H1 (cell line): ENCODE measurements around the gene SPECC1. TPM values are rescaled to one million over a fixed set of nuclear protein-coding genes. Genes with fewer than 3 reads are reported as not detected.
"Not testable (repeated sequence)": the region's sequence is repeated elsewhere in the genome, so short reads cannot be mapped to it uniquely, and the experiment has no call there.

Experiments used
- CTCF ChIA-PET: fragments of 300-600 bp; sonication (Branson Sonifier 250); formaldehyde crosslinking; loops from one replicate; lab custom pipeline; 2021; ENCODE audit not compliant: partially characterized antibody; lab: Charles Lee
- POLR2A ChIA-PET: fragments of 300-600 bp; sonication (Branson Sonifier 250); formaldehyde crosslinking; loops from one replicate; lab custom pipeline; 2021; ENCODE audit warnings: inconsistent platforms; ENCODE audit not compliant: partially characterized antibody; lab: Charles Lee
- DNase-seq, 2 experiments: peaks; one replicate each; pipeline versions ENCODE4 v3.0.0 to v3.0.0-alpha.2; 2010 to 2022; ENCODE audit warnings: low spot score in 2 of 2, low read depth in 1 of 2, mixed read lengths in 1 of 2
- FAIRE-seq: peaks from 2 replicates; lab custom pipeline; 2011; peaks lifted over from hg19 to GRCh38; lab: Jason Lieb, UNC
- H2AFZ ChIP-seq: 2 replicates; pipeline ENCODE4 v1.8.1; 2012; ENCODE audit warnings: low read length, inconsistent platforms
- H2AK5ac ChIP-seq: 2 replicates; pipeline ENCODE4 v1.6.1; 2013; ENCODE audit warnings: low read depth, low read length
- H2BK120ac ChIP-seq: replicated peaks from 2 replicates; pipeline ENCODE3; 2013; ENCODE audit warnings: low read depth, low read length, inconsistent platforms
- H2BK12ac ChIP-seq: 2 replicates; pipeline ENCODE4 v1.6.1; 2013; ENCODE audit warnings: low read depth, low read length
- H2BK15ac ChIP-seq: 2 replicates; pipeline ENCODE4 v1.6.1; 2013; ENCODE audit warnings: low read length
- H2BK20ac ChIP-seq: 2 replicates; pipeline ENCODE4 v1.6.1; 2013; ENCODE audit warnings: low read length
- H2BK5ac ChIP-seq: 2 replicates; pipeline ENCODE4 v1.6.1; 2013; ENCODE audit warnings: low read depth, low read length
- H3K14ac ChIP-seq: 2 replicates; pipeline ENCODE4 v1.6.1; 2013; ENCODE audit warnings: inconsistent platforms; ENCODE audit not compliant: insufficient read length
- H3K18ac ChIP-seq: 2 replicates; pipeline ENCODE4 v1.6.1; 2013; ENCODE audit warnings: low read length; ENCODE audit errors: extremely low read depth
- H3K23ac ChIP-seq: 2 replicates; pipeline ENCODE4 v1.6.1; 2013; ENCODE audit warnings: inconsistent platforms; ENCODE audit not compliant: insufficient read length
- H3K23me2 ChIP-seq: 2 replicates; pipeline ENCODE4 v1.6.1; 2013; ENCODE audit warnings: low read depth, low read length
- H3K27ac ChIP-seq: 2 replicates; pipeline ENCODE4 v1.6.1; 2011; ENCODE audit warnings: low read depth, low read length, inconsistent platforms
- H3K27me3 ChIP-seq, 4 experiments: replicated peaks in 1 of 4; 1 replicate in 1 of 4; 2 replicates in 3 of 4; pipeline versions ENCODE4 v1.6.1 to v1.8.1; 2011 to 2013; ENCODE audit warnings: low read length in 3 of 4, mild to moderate bottlenecking in 3 of 4, inconsistent platforms in 2 of 4, mixed read lengths in 2 of 4, moderate library complexity in 1 of 4; ENCODE audit not compliant: control insufficient read depth in 3 of 4, insufficient read depth in 3 of 4; ENCODE audit errors: extremely low read depth in 1 of 4
- H3K36me3 ChIP-seq, 4 experiments: 2 replicates each; pipeline versions ENCODE4 v1.6.1 to v1.8.1; 2011 to 2013; ENCODE audit warnings: mild to moderate bottlenecking in 4 of 4, low read length in 3 of 4, moderate library complexity in 2 of 4, control low read depth in 1 of 4, inconsistent platforms in 1 of 4; ENCODE audit not compliant: insufficient read depth in 4 of 4, control insufficient read depth in 2 of 4
- H3K4ac ChIP-seq: replicated peaks from 2 replicates; pipeline ENCODE3; 2013; ENCODE audit warnings: low read length, low read depth, mixed read lengths, inconsistent platforms; ENCODE audit not compliant: insufficient read length
- H3K4me1 ChIP-seq, 4 experiments: replicated peaks in 1 of 4; 1 replicate in 1 of 4; 2 replicates in 3 of 4; pipeline versions ENCODE4 v1.6.1 to v1.8.1; 2011 to 2013; ENCODE audit warnings: low read length in 3 of 4, inconsistent platforms in 2 of 4, mixed read lengths in 1 of 4; ENCODE audit not compliant: insufficient read depth in 4 of 4, control insufficient read depth in 3 of 4
- H3K4me2 ChIP-seq, 2 experiments: 2 replicates each; pipeline versions ENCODE4 v1.6.1 to v1.8.1; 2011 to 2013; ENCODE audit warnings: low read depth in 2 of 2, low read length in 2 of 2, control low read depth in 1 of 2, inconsistent platforms in 1 of 2, mild to moderate bottlenecking in 1 of 2; ENCODE audit not compliant: insufficient read depth in 1 of 2
- H3K4me3 ChIP-seq, 4 experiments: fragments of 200-600, 300-600 bp in 1 of 4; sonication (generic), shearing (Covaris generic), sonication (Bioruptor Twin) in 1 of 4; 2 replicates each; pipeline versions ENCODE4 v1.5.1 to v1.8.1; 2011 to 2016; ENCODE audit warnings: low read length in 4 of 4, low read depth in 3 of 4, control low read depth in 2 of 4, inconsistent platforms in 2 of 4, mild to moderate bottlenecking in 2 of 4, mixed read lengths in 1 of 4, moderate library complexity in 1 of 4; ENCODE audit not compliant: insufficient read depth in 2 of 4; ENCODE audit errors: extremely low read depth in 1 of 4
- H3K56ac ChIP-seq: replicated peaks from 2 replicates; pipeline ENCODE3; 2013; ENCODE audit warnings: low read depth, mild to moderate bottlenecking, mixed read lengths, low read length, inconsistent platforms; ENCODE audit not compliant: insufficient read length
- H3K79me1 ChIP-seq: 2 replicates; pipeline ENCODE4 v1.6.1; 2013; ENCODE audit warnings: low read depth, low read length, control low read depth
- H3K79me2 ChIP-seq, 2 experiments: 2 replicates each; pipeline versions ENCODE4 v1.6.1 to v1.8.1; 2012 to 2013; ENCODE audit warnings: low read length in 2 of 2, mild to moderate bottlenecking in 2 of 2, inconsistent platforms in 1 of 2; ENCODE audit not compliant: insufficient read depth in 2 of 2, control insufficient read depth in 1 of 2
- H3K9ac ChIP-seq, 4 experiments: replicated peaks in 1 of 4; 1 replicate in 1 of 4; 2 replicates in 3 of 4; pipeline versions ENCODE4 v1.6.1 to v1.8.1; 2011 to 2013; ENCODE audit warnings: low read depth in 3 of 4, low read length in 3 of 4, control low read depth in 2 of 4, mild to moderate bottlenecking in 2 of 4, moderate library complexity in 2 of 4, inconsistent platforms in 1 of 4; ENCODE audit errors: extremely low read depth in 1 of 4
- H3K9me3 ChIP-seq, 2 experiments: 2 replicates each; pipeline versions ENCODE4 v1.6.1 to v1.8.1; 2012 to 2013; ENCODE audit warnings: mild to moderate bottlenecking in 2 of 2, moderate library complexity in 2 of 2, control low read depth in 1 of 2, inconsistent platforms in 1 of 2, low read depth in 1 of 2, low read length in 1 of 2, mixed read lengths in 1 of 2; ENCODE audit not compliant: insufficient read depth in 2 of 2
- H4K20me1 ChIP-seq, 2 experiments: replicated peaks in 1 of 2; 2 replicates each; pipeline versions ENCODE3 to v1.8.1; 2011 to 2013; ENCODE audit warnings: inconsistent platforms in 2 of 2, low read length in 2 of 2, mild to moderate bottlenecking in 1 of 2; ENCODE audit not compliant: insufficient read depth in 2 of 2, control insufficient read depth in 1 of 2
- H4K5ac ChIP-seq: 2 replicates; pipeline ENCODE4 v1.6.1; 2013; ENCODE audit warnings: low read length, low read depth, mixed read lengths, inconsistent platforms; ENCODE audit not compliant: insufficient read length
- H4K8ac ChIP-seq: 2 replicates; pipeline ENCODE4 v1.8.0; 2013; ENCODE audit warnings: mild to moderate bottlenecking, moderate library complexity, low read length, inconsistent platforms; ENCODE audit not compliant: insufficient read depth; ENCODE audit errors: extremely low read depth
- H4K91ac ChIP-seq: replicated peaks from 2 replicates; pipeline ENCODE3; 2013; ENCODE audit warnings: low read length, mixed read lengths, inconsistent platforms; ENCODE audit not compliant: insufficient read length
- WGBS, 2 experiments: shearing (Covaris generic) in 1 of 2; methylation state at CpG; one replicate each; pipeline versions ENCODE4 v1.1.6 to v1.1.7; 2013 to 2015; ENCODE audit warnings: low lambda C conversion rate in 2 of 2, mixed read lengths in 2 of 2, inconsistent platforms in 1 of 2, low coverage in 1 of 2, missing lambda C conversion rate in 1 of 2; ENCODE audit not compliant: insufficient replicate concordance in 2 of 2, insufficient coverage in 1 of 2, insufficient read length in 1 of 2; ENCODE audit errors: extremely low coverage in 1 of 2, missing lambda C conversion rate in 1 of 2; 5-methylcytosine and 5-hydroxymethylcytosine counted together
- polyA plus RNA-seq, 7 experiments: library from polyadenylated mRNA; depleted of rRNA in 3 of 7; stranded (reverse) in 5 of 7; unstranded in 2 of 7; fragments of >200 nt in 5 of 7; fragments of 200-250 nt in 2 of 7; gene quantifications; 1 replicate in 5 of 7; 2 replicates in 1 of 7; 4 replicates in 1 of 7; pipeline versions ENCODE4 v1.2.1 to v1.2.3, GENCODE V29; 2011 to 2013; ENCODE audit warnings: missing spikeins in 2 of 7, mixed read lengths in 2 of 7
- total RNA-seq: library from RNA; stranded (reverse); fragmentation: NEBNext Ultra II Directional; extraction: Animal tissue kit (Norgen Biotek cat#: 25700); gene quantifications from 2 replicates; pipeline ENCODE4 v1.2.1, GENCODE V29; 2021

SPECC1 gene
- total and polyA plus RNA-seq, 2 of the 8 experiments (the other 6 are each of a cell fraction or from before 2014, with no cell fraction given): 35.8 to 87.9 TPM

- H4K91ac ChIP-seq, H4K8ac ChIP-seq, POLR2A ChIA-PET, H3K9ac ChIP-seq, H3K9me3 ChIP-seq, H3K23me2 ChIP-seq, DNase-seq, H3K4me3 ChIP-seq, H3K36me3 ChIP-seq, H3K4me1 ChIP-seq, H3K23ac ChIP-seq, H2BK5ac ChIP-seq, H4K5ac ChIP-seq, H2AFZ ChIP-seq, FAIRE-seq, H3K56ac ChIP-seq, H2BK120ac ChIP-seq, H3K27ac ChIP-seq, H2BK12ac ChIP-seq, H2BK15ac ChIP-seq, H3K18ac ChIP-seq, H2AK5ac ChIP-seq, H4K20me1 ChIP-seq, H3K27me3 ChIP-seq, H2BK20ac ChIP-seq, H3K14ac ChIP-seq, H3K79me1 ChIP-seq, H3K4me2 ChIP-seq, H3K79me2 ChIP-seq, H3K4ac ChIP-seq: not testable (repeated sequence)
- 99% methylated on average over 16 of the region's 32 CpGs; no CpG with 5 or more reads in 1 of the 2 experiments for WGBS, 2 experiments
- CTCF ChIA-PET: interaction anchor here (0.7 to 2.8 kb wide), 7 partner anchors 12 to 481 kb away, joined by 3 to 18 read pairs (median 3); no protein-coding TSS in a partner anchor
Observed at GRCh38 chr17:20321357-20321756, 312.2 kb downstream of the SPECC1 start.

- DNase-seq, H3K18ac ChIP-seq, FAIRE-seq, H2BK120ac ChIP-seq, H2BK20ac ChIP-seq, H3K9me3 ChIP-seq, H3K27me3 ChIP-seq, H4K8ac ChIP-seq, H3K79me2 ChIP-seq, H3K79me1 ChIP-seq, CTCF ChIA-PET, H2AFZ ChIP-seq, H3K23me2 ChIP-seq, H3K9ac ChIP-seq, H3K4me2 ChIP-seq, H4K20me1 ChIP-seq, H3K4me3 ChIP-seq, H3K4me1 ChIP-seq, H3K36me3 ChIP-seq, H4K91ac ChIP-seq, POLR2A ChIA-PET, H3K4ac ChIP-seq, H2BK15ac ChIP-seq, H2BK5ac ChIP-seq, H3K23ac ChIP-seq, H2BK12ac ChIP-seq, H3K14ac ChIP-seq, H2AK5ac ChIP-seq, H4K5ac ChIP-seq, H3K27ac ChIP-seq, H3K56ac ChIP-seq: not testable (repeated sequence)
- 77% methylated on average over 2 of the region's 3 CpGs; no CpG with 5 or more reads in 1 of the 2 experiments for WGBS, 2 experiments
Observed at GRCh38 chr17:20327739-20328138, 318.6 kb downstream of the SPECC1 start.
